Adrenal gland (tissue), 12 donors: ENCODE results near the gene ANKS3. TPM values are rescaled to one million over a fixed set of nuclear protein-coding genes. Genes with fewer than 3 reads are reported as not detected.
A peak's percentile ranks its signal among the peaks of the same experiment; 100 is the strongest.

Experiments used
- DNase-seq, 7 donors: peaks; one replicate each; pipeline ENCODE4 v3.0.0-alpha.2; 2019 to 2020
- H3K27ac ChIP-seq, 5 donors: fragments of 200-600 bp; sonication (generic) in 4 of 5; 1 replicate in 3 of 5; 2 replicates in 2 of 5; pipeline versions ENCODE4 v1.5.1 to v1.8.0; 2016 to 2020; ENCODE audit warnings: mild to moderate bottlenecking in 1 of 5
- H3K27me3 ChIP-seq: fragments of 200-600 bp; 2 replicates; pipeline ENCODE4 v1.8.0; 2021
- H3K36me3 ChIP-seq, 2 donors: fragments of 200-600 bp; replicated peaks in 1 of 2; 1 replicate in 1 of 2; 2 replicates in 1 of 2; pipeline versions ENCODE4 v1.5.1 to v1.8.0; 2018 to 2022
- H3K4me1 ChIP-seq, 2 donors: fragments of 200-600 bp; replicated peaks in 1 of 2; 1 replicate in 1 of 2; 2 replicates in 1 of 2; pipeline versions ENCODE4 v1.5.1 to v1.8.0; 2018 to 2021
- H3K4me3 ChIP-seq, 4 donors: fragments of 200-600 bp; sonication (generic) in 3 of 4; one replicate each; pipeline ENCODE4 v1.5.1; 2016 to 2018
- H3K9me3 ChIP-seq, 3 donors: fragments of 200-600 bp; sonication (generic) in 1 of 3; replicated peaks in 1 of 3; 1 replicate in 2 of 3; 2 replicates in 1 of 3; pipeline versions ENCODE4 v1.5.1 to v1.8.0; 2016 to 2021
- CTCF ChIP-seq, 6 experiments: fragments of 450-650 bp in 4 of 6; fragments of 200-600 bp in 2 of 6; sonication (generic) in 1 of 6; IDR thresholded peaks; 1 replicate in 5 of 6; 2 replicates in 1 of 6; pipeline versions ENCODE4 v1.5.1 to v1.8.0; 2016 to 2021; ENCODE audit warnings: antibody characterized with exemption in 6 of 6, mild to moderate bottlenecking in 2 of 6, moderate library complexity in 1 of 6
- POLR2A ChIP-seq, 2 donors: fragments of 450-650 bp; IDR thresholded peaks; one replicate each; pipeline ENCODE4 v1.6.1; 2017; ENCODE audit warnings: antibody characterized with exemption in 2 of 2, mild to moderate bottlenecking in 2 of 2, moderate library complexity in 1 of 2
- WGBS, 4 donors: extraction: QIAGEN DNeasy Blood & Tissue Kit in 2 of 4; methylation state at CpG; one replicate each; pipeline versions ENCODE4 v1.1.5 to v1.1.7; 2013 to 2017; 5-methylcytosine and 5-hydroxymethylcytosine counted together
- intact Hi-C, 2 donors: fragments of 100-400 bp; cut with DNase I; formaldehyde crosslinking; loops; one replicate each; pipeline versions ENCODE4 v1.14.1 to v1.15.0; 2022 to 2023
- polyA plus RNA-seq, 3 donors: library from polyadenylated mRNA; stranded (reverse); fragments of 200-250 nt in 2 of 3; fragments of 350-450 nt in 1 of 3; fragmentation: Illumina TruSeq in 1 of 3; extraction: RNeasy Lipid Tissue Mini Kit (QIAGEN cat#74804) in 1 of 3; gene quantifications; one replicate each; pipeline ENCODE4 v1.2.3, GENCODE V29; 2013 to 2014
- total RNA-seq, 9 donors: library from RNA; depleted of rRNA in 4 of 9; stranded (reverse); fragments of >200 nt in 4 of 9; fragments of 120-200 nt in 1 of 9; fragmentation: NEBNext Ultra II Directional in 1 of 9; extraction: Animal tissue kit (Norgen Biotek cat#: 25700) in 1 of 9; gene quantifications; one replicate each; pipeline versions ENCODE4 v1.1.0 to v1.2.4, GENCODE V29; 2013 to 2023
- donor health status: healthy with polysubstance abuse.
- donor health status: Bipolar disorder and iron deficiency.
- donor health status: DM: yes; HTN: yes; CAD: no.
- donor health status: DM: no; HTN: no; CAD: no.
- donor health status: DM: no; HTN: no; CAD: no.
- donor health status: DM: yes; HTN: yes; CAD: no.

Gene ANKS3
- total and polyA plus RNA-seq, 12 donors = 7.2 to 118 (median 19.1) TPM

GRCh38 chr16:4690946-4691665, 43.0 kb downstream of the ANKS3 start:
- TF ChIP-seq POLR2A (IDR thresholded peaks at IDR 0.05) = no peak
- TF ChIP-seq CTCF (IDR thresholded peaks at IDR 0.05) = no peak
- 66 to 77% (median 72%) methylated on average over 6 to 19 of the region's 19 CpGs for WGBS, 4 donors
- Histone ChIP-seq H3K9me3 (no peaks in the 10 kb centered on the region), H3K27me3 (no peaks in the 10 kb centered on the region), H3K4me1 (peaks cover 19 to 35% of the 10 kb centered on the region in 2 donors), H3K4me3 (no peak overlapping the region), H3K36me3 (peaks cover 0 to 27% of the 10 kb centered on the region in 2 donors), H3K27ac (no peak overlapping the region)
- peak in 2 of 7 donors; percentile 19 to 22 for DNase-seq
- intact Hi-C loops = no loop called here

- H3K27me3 ChIP-seq = no peaks in the 10 kb centered on the region
- intact Hi-C loops = no loop called here
- H3K9me3 ChIP-seq = no peaks in the 10 kb centered on the region
- DNase-seq = no peak
- TF ChIP-seq CTCF (IDR thresholded peaks at IDR 0.05) = no peak
- no peak for TF ChIP-seq POLR2A (IDR thresholded peaks at IDR 0.05)
- no peak overlapping the region for H3K4me3 ChIP-seq
- WGBS, 4 donors = 85 to 89% (median 87%) methylated on average over 28 to 31 of the region's 31 CpGs
- H3K4me1 ChIP-seq = peaks cover 15 to 25% of the 10 kb centered on the region in 2 donors
- H3K27ac ChIP-seq = no peak overlapping the region
- peaks cover 0 to 25% of the 10 kb centered on the region in 2 donors for H3K36me3 ChIP-seq
Measured at GRCh38 chr16:4689864-4690704, 44.0 kb downstream of the ANKS3 start.

GRCh38 chr16:4689091-4689671, 44.9 kb downstream of the ANKS3 start:
- intact Hi-C loops = no loop called here
- Histone ChIP-seq H3K9me3 (no peaks in the 10 kb centered on the region), H3K4me3 (no peak overlapping the region), H3K27ac (no peak overlapping the region), H3K36me3 (peaks cover 0 to 30% of the 10 kb centered on the region in 2 donors), H3K27me3 (no peaks in the 10 kb centered on the region), H3K4me1 (peaks cover 9 to 19% of the 10 kb centered on the region in 2 donors)
- TF ChIP-seq CTCF (IDR thresholded peaks at IDR 0.05) (no peak), POLR2A (IDR thresholded peaks at IDR 0.05) (no peak)
- peak in 1 of 7 donors; percentile 18 for DNase-seq
- 86 to 93% (median 91%) methylated on average over 9 to 21 of the region's 21 CpGs; no CpG with 5 or more reads in 1 of the 4 donors for WGBS, 4 donors

GRCh38 chr16:4688674-4689045, 45.4 kb downstream of the ANKS3 start:
- H3K36me3 ChIP-seq = peaks cover 0 to 35% of the 10 kb centered on the region in 2 donors
- 86 to 94% (median 88%) methylated on average over 5 to 22 of the region's 22 CpGs for WGBS, 4 donors
- no peak overlapping the region for H3K4me3 ChIP-seq
- peak in 2 of 7 donors; percentile 25 to 27 for DNase-seq
- intact Hi-C loops = no loop called here
- TF ChIP-seq POLR2A (IDR thresholded peaks at IDR 0.05) = no peak
- TF ChIP-seq CTCF (IDR thresholded peaks at IDR 0.05) = no peak
- no peak overlapping the region for H3K27ac ChIP-seq
- H3K9me3 ChIP-seq = no peaks in the 10 kb centered on the region
- peaks cover 7 to 19% of the 10 kb centered on the region in 2 donors for H3K4me1 ChIP-seq
- no peaks in the 10 kb centered on the region for H3K27me3 ChIP-seq
